GM21515 (cell line): ENCODE data around the gene WDR18.
"Not testable (repeated sequence)": the region's sequence is repeated elsewhere in the genome, so short reads cannot be mapped to it uniquely, and the experiment has no call there.

Source experiments
- ATAC-seq: cut with Tn5 transposase; IDR thresholded peaks from one replicate; pipeline ENCODE4 v1.9.1; 2021; ENCODE audit not compliant: unreplicated experiment

Gene WDR18

DNA sequence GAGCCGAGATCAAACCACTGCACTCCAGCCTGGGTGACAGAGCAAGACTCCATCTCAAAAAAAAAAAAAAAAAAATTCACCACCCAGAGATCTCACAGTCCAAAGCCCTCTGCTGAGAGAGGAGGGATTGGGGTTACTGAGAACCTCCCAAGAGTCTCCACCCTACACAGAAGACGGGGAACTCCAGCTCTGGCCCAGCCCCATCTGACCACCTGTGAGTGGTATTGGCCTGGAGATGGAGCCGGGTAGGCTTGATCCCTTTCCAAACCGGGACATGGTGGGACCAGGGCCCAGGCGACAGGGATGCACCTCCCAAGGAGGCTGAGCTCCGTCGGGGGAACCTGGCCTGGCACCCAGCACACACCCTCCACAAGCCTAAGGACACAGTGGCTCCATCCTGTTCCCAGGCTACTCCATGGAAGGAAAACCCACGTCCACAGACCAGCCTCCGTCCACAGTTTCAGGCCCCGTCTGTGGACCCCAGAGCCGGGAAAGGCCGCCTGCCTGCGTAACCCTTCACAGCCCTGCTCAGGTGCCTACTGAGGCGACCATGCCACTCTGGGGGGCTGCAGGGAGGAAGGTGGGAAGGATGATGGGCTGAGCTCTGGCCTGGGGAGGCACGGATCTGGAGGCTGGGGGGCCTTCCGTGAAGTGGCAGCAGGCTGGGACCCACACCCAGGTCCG, 34.9 kb downstream of the WDR18 start:
- ATAC-seq: no peak

DNA sequence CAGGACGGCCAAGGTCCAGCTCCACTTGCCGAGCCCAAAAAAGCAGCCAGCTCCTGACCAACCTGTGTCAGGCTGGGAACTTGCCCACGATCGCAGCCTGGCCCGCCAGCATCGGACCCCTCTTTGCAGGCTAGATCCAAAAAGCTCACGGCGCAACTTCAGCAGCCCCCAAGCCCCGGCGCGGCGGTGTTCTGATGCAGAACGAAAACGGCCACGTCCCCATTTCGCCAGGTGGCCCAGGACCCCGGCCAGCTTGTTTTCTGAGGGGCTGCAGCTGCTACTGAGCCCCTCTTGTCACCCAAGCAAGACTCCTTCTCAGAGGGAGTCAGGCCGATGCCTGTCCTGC, 35.4 kb downstream of the WDR18 start:
- no peak for ATAC-seq

DNA sequence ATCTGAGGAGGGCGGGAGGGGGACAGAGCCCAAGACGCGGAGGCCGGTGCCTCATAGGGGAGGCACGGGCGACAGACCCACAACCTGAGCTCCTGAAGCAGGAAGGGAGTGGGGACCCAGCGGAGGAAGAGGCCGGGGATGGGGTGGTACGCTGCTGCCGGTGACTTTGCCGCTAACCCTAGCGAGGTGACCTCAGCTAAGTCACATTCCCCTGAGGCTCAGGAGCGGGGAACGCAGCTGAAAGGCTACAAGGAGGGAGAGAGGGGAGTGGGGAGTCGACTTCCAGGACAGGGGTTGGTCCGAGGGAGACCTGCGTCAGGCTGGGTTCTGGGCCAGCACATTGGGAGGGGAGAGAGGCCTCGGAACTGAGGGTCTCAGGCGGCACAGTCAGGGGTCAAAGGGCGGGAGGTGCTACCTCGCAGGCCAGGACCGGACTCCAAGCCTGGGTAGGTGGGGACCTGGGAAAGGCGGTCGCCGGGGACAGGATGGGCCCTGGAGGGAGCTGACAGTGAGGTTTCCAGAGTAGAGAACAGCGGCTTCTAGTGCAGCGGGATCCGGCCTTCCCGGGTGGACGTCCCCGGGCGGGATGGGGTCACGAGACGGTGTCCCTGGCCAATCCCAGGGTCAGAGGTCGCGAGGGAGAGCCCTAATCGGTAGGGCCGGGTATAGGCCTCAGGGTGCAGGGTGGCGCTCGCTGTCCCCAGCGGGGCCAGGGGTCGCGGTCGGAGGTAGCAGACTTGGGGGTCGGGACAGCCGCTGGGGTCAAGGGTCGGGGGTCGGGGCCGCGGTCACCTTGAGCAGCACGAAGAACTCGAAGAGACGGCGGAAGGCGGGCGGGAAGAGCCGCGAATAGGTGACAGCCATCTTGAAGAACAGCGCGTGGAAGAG, 36.1 kb downstream of the WDR18 start:
- no peak for ATAC-seq

GRCh38 chr19:1020868-1021425, 36.8 kb downstream of the WDR18 start, which contains the start of gene TMEM259:
TSS of gene TMEM259 (minus strand) at chr19:1021123. CDS start at chr19:1020996, 127 bp downstream.
- ATAC-seq: peak; percentile 66

DNA sequence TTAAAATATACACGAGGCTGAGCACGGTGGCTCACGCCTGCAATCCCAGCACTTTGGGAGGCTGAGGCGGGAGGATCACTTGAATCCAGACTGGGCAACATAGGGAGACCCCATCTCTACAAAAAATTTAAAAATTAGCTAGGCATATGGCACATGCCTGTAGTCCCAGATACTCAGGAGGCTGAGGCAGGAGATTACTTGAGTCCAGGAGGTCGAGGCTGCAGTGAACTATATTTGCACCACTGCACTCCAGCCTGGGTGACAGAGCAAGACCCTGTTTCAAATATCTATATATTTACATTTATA, 39.7 kb downstream of the WDR18 start:
- not testable (repeated sequence) for ATAC-seq

DNA sequence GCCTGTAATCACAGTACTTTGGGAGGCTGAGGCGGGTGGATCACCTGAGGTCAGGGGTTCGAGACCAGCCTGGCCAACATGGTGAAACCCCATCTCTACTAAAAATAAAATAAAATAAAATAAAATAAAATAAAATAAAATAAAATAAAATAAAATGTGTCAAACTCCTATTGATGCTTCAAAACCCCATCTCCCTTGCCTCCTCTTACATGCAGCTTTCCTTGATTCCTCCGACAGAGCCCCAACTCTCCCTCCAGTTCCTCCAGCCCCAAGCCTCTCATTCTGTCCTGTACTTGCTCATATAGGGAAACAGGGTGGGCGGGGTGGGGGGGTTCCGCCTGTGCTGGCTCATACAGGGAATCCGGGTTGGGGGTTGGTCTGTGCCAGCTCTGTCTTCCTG, 40.9 kb downstream of the WDR18 start:
- ATAC-seq: not testable (repeated sequence)

DNA sequence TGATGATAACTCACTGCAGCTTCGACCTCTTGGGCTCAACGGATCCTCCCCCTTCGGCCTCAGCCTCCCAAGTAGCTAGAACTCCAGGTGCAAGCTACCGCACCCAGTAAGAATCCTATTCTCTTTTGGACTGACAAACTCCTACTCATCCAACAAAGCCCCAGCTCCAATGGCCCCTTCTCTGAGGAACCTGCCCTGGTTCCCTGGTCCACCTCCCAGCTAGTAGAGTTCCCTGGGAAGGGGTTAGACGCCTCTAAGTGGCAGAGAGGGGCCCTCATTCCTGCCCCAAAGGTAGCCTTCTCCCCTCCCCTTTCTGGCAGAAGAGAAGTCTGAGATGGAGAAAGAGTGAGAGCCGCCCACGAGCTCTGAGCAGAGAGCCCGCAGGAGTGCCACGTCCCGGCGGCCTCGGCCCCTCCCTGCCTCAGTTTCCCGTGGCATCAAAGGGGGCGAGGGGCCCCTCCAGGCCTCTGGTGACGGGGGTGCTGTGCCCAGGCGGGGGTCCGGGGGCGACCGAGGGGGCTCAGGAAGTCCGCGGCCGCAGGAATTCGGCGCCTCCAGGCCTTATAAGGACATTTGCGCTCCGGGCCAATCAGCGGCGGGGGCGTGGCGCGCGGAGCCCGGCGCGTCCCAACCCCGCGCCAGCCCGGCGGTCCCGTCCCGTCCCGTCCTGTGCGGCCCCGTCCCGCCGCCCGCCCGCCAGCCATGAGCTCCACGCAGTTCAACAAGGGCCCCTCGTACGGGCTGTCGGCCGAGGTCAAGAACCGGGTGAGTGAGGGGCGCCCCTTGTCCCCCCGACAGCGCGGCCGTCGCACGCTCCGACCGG, 42.0 kb downstream of the WDR18 start, which contains the start of gene CNN2:
Gene CNN2 (plus strand): TSS at position 649 of the 823 bp plus-strand sequence. CDS start 54 bp downstream, at position 703.
- no peak for ATAC-seq

- ATAC-seq: no peak
Measured at GRCh38 chr19:1026783-1027649, 42.9 kb downstream of the WDR18 start.

DNA sequence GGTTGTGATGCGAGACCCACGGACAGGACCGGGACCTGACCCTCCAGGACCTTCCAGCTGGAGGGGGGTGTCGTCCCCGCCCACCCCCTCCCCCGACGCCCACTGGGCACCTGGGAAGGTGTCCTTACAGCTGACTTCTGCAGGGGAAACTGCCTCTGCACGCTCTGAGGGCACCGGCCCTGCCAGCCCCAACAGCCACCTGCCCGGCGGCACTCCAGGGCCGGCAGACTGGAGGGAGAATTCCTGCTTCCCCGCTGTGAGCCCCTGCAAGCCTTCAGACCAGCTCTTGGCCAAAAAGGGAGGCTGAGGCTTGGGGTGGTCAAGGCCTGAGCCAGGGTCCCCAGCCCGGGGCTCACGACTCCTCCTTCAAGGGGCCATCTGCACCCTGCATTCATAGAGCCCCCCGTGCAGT, 43.5 kb downstream of the WDR18 start:
- ATAC-seq: no peak

DNA sequence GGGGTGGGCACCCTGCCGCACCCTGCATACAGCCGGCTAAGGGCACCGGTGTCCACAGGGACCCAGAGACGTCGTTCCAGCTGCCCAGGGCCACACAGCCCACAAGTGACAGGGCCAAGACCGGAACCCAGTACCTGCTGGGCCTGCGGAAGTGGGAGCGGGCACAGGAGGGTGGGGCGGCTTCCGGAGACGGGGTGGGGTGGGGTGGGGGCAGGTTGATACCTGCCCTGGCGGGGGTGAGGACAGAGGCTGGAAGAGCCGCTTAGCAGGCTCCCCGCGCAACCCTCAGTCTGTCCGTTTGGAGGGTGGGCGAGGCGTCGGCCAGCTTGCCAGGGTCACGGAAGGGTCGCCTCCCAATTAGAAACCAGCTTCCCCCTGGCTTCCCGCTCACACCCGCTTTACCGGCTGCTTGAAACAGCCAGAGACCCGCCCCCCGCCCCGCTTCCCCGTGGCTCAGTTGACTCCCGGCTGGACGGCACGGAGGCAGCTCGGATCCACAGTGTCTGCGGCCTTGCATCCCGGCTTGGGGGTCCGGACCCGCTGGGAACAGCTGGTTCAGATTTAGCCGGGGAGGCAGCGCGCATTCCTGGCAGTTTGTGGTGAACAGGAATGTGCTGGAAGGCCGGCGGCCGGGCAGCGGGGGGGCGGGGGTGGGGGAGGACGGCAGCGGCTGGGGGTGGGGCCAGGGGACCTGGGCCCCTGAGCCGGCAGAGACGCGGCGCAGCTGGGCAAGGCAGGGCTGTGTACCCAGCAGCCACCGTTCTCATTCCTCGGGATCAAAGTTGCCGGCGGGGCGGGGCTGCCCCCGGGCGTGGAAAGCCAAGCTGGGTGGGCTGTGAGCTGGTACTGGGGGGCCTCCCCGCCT, 44.1 kb downstream of the WDR18 start:
- ATAC-seq: no peak

DNA sequence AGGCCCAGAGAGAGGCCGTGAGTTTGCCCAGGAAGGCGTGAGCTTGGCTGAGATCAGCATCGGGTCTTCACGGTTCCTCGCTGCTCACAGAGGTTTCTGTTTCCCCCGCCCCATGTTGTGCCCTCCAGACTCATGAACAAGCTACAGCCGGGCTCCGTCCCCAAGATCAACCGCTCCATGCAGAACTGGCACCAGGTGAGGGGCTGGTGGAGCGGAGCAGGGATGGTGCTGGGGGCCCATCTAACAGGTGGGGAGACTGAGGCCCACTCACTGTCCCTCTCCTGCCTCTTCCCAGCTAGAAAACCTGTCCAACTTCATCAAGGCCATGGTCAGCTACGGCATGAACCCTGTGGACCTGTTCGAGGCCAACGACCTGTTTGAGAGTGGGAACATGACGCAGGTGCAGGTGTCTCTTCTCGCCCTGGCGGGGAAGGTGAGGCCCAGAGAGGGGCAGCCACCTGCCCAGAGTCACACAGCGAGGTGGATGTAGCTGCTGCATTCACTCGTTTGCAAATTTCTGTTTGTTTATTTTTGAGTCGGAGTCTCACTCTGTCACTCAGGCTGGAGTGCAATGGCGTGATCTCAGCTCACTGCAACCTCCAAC, 48.2 kb downstream of the WDR18 start:
- no peak for ATAC-seq

- ATAC-seq: no peak
Measured at GRCh38 chr19:1035998-1036621, 52.0 kb downstream of the WDR18 start.

DNA sequence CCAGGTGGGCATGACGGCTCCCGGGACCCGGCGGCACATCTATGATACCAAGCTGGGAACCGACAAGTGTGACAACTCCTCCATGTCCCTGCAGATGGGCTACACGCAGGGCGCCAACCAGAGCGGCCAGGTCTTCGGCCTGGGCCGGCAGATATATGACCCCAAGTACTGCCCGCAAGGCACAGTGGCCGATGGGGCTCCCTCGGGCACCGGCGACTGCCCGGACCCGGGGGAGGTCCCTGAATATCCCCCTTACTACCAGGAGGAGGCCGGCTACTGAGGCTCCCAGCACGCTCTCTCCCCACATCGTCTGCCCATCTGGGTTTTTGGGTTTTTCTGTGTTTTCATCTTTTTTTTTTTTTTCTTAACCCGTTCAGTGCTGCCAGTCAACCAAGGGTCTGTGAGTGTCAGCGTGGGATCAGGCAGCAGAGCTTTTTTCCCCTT, 53.5 kb downstream of the WDR18 start:
- ATAC-seq: no peak

GRCh38 chr19:1038978-1039645, 55.0 kb downstream of the WDR18 start:
- no peak for ATAC-seq

GRCh38 chr19:1039646-1040475, 55.7 kb downstream of the WDR18 start, which contains the start of gene ABCA7:
TSS of gene ABCA7 (plus strand) at chr19:1040107. CDS start at chr19:1041362, 1,255 bp downstream.
- ATAC-seq: peak; percentile 66

- peak; percentile 40 for ATAC-seq
Measured at GRCh38 chr19:1040476-1041271, 56.5 kb downstream of the WDR18 start.
